GM21723 (cell line): ENCODE results near the gene FICD.
A peak's percentile ranks its signal among the peaks of the same experiment; 100 is the strongest.
"Not testable (repeated sequence)": the region's sequence is repeated elsewhere in the genome, so short reads cannot be mapped to it uniquely, and the experiment has no call there.

Source experiments
- ATAC-seq: cut with Tn5 transposase; IDR thresholded peaks from one replicate; pipeline ENCODE4 v1.9.1; 2021; ENCODE audit warnings: mild to moderate bottlenecking, moderate library complexity; ENCODE audit not compliant: unreplicated experiment

The FICD gene

GRCh38 chr12:108531929-108532848, 17.1 kb downstream of the FICD start:
- ATAC-seq: no peak

- ATAC-seq: no peak
Observed at GRCh38 chr12:108538146-108538545, 23.1 kb downstream of the FICD start.

GRCh38 chr12:108538616-108539195, 23.6 kb downstream of the FICD start:
- ATAC-seq: no peak

GRCh38 chr12:108542320-108542719, 27.2 kb downstream of the FICD start:
- ATAC-seq: no peak

- no peak for ATAC-seq
Observed at GRCh38 chr12:108543652-108544051, 28.6 kb downstream of the FICD start.

- no peak for ATAC-seq
Observed at GRCh38 chr12:108547686-108548085, 32.6 kb downstream of the FICD start.

- ATAC-seq: no peak
Observed at GRCh38 chr12:108548954-108549521, 34.0 kb downstream of the FICD start.

GRCh38 chr12:108551535-108551934, 36.5 kb downstream of the FICD start:
- no peak for ATAC-seq

- no peak for ATAC-seq
Observed at GRCh38 chr12:108553799-108554198, 38.7 kb downstream of the FICD start.

- ATAC-seq: not testable (repeated sequence)
Observed at GRCh38 chr12:108555383-108555782, 40.3 kb downstream of the FICD start.

- no peak for ATAC-seq
Observed at GRCh38 chr12:108559007-108559655, 44.1 kb downstream of the FICD start.

GRCh38 chr12:108559748-108560147, 44.7 kb downstream of the FICD start:
- ATAC-seq: no peak

- ATAC-seq: no peak
Observed at GRCh38 chr12:108560321-108560721, 45.2 kb downstream of the FICD start.

GRCh38 chr12:108560752-108561719, 46.0 kb downstream of the FICD start, which contains the start of gene SART3:
SART3 (minus strand) TSS chr12:108561173; CDS start chr12:108561154, 19 bp downstream.
- peak; percentile 46 for ATAC-seq

- peak; percentile 1 for ATAC-seq
Observed at GRCh38 chr12:108561852-108562347, 46.8 kb downstream of the FICD start.

- ATAC-seq: peak; percentile 54
Observed at GRCh38 chr12:108562348-108563135, 47.5 kb downstream of the FICD start, which contains the start of gene ISCU. ISCU (plus strand) TSS chr12:108562596; CDS start chr12:108562623, 27 bp downstream.

GRCh38 chr12:108563136-108563803, 48.2 kb downstream of the FICD start:
- ATAC-seq: peak; percentile 44

GRCh38 chr12:108563804-108564151, 48.7 kb downstream of the FICD start:
- no peak for ATAC-seq

- ATAC-seq: no peak
Observed at GRCh38 chr12:108564724-108565123, 49.6 kb downstream of the FICD start.
